Testis (tissue), 2 donors: ENCODE measurements around the gene MPZL3.
"Not testable (repeated sequence)": the region's sequence is repeated elsewhere in the genome, so short reads cannot be mapped to it uniquely, and the experiment has no call there.

Source experiments
- POLR2A ChIP-seq: fragments of 450-650 bp; IDR thresholded peaks from one replicate; pipeline ENCODE4 v1.6.1; 2017; ENCODE audit warnings: antibody characterized with exemption, mild to moderate bottlenecking, moderate library complexity
- TF ChIP-seq, protein P1 (sequence below), 3 experiments: fragments of 450-650 bp in 2 of 3; fragments of 200-600 bp in 1 of 3; sonication (generic) in 1 of 3; IDR thresholded peaks; one replicate each; pipeline ENCODE4 v1.5.1; 2016 to 2019; ENCODE audit warnings: antibody characterized with exemption in 3 of 3, mild to moderate bottlenecking in 2 of 3, moderate library complexity in 1 of 3

DNA sequence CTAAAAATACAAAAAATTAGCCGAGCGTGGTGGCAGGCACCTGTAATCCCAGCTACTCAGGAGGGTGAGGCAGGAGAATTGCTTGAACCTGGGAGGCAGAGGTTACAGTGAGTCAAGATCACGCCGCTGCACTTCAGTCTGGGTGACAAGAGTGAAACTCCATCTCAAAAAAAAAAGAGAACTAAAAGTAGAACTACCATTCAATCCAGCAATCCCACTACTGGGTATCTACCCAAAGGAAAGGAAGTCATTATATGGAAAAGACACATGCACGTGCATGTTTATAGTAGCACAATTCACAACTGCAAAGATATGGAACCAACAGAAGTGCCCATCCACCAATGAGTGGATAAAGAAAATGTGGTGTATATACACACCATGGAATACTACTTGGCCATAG lies 68.5 kb downstream of the MPZL3 start:
- TF ChIP-seq, protein P1, sequence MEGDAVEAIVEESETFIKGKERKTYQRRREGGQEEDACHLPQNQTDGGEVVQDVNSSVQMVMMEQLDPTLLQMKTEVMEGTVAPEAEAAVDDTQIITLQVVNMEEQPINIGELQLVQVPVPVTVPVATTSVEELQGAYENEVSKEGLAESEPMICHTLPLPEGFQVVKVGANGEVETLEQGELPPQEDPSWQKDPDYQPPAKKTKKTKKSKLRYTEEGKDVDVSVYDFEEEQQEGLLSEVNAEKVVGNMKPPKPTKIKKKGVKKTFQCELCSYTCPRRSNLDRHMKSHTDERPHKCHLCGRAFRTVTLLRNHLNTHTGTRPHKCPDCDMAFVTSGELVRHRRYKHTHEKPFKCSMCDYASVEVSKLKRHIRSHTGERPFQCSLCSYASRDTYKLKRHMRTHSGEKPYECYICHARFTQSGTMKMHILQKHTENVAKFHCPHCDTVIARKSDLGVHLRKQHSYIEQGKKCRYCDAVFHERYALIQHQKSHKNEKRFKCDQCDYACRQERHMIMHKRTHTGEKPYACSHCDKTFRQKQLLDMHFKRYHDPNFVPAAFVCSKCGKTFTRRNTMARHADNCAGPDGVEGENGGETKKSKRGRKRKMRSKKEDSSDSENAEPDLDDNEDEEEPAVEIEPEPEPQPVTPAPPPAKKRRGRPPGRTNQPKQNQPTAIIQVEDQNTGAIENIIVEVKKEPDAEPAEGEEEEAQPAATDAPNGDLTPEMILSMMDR (IDR thresholded peaks at IDR 0.05) = not testable (repeated sequence)
- not testable (repeated sequence) for TF ChIP-seq POLR2A
